ENCODE measurements around the gene XPO4.
A peak's percentile ranks its signal among the peaks of the same experiment; 100 is the strongest.
"Not testable (repeated sequence)": the region's sequence is repeated elsewhere in the genome, so short reads cannot be mapped to it uniquely, and the experiment has no call there.

Gene XPO4

DNA sequence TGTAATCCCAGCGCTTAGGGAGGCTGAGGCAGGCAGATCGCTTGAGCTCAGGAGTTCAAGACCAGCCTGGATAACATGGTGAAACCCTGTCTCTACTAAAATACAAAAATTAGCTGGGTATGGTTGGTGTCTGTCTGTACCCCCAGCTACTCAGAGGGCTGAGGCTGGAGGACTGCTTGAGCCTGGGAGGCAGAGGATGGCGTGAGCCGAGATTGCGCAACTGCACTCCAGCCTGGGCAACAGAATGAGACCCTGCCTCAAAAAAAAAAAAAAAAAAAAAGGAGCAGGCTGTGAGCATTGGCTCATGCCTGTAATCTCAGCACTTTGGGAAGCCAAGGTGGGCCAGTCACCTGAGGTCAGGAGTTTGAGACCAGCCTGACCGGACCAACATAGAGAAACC, 12.0 kb downstream of the XPO4 start:
- DNase-seq, result not testable (repeated sequence)

DNA sequence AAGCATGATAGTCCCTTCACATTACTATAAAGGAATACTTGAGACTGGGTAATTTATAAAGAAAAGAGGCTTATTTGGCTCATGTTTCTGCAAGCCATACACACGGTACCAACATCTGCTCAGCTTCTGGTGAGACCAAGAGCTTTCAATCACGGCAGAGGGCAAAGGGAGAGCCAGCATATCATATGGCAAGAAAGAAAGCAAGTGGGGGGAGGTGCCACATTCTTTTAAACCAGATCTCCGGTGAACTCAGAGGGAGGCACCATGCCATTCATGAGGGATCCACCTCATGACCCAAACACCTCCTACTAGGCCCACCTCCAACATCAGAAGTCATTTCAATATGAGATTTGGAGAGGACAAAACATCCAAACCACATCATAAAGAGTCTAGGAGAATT, 20.3 kb downstream of the XPO4 start:
- DNase-seq, result no peak

DNA sequence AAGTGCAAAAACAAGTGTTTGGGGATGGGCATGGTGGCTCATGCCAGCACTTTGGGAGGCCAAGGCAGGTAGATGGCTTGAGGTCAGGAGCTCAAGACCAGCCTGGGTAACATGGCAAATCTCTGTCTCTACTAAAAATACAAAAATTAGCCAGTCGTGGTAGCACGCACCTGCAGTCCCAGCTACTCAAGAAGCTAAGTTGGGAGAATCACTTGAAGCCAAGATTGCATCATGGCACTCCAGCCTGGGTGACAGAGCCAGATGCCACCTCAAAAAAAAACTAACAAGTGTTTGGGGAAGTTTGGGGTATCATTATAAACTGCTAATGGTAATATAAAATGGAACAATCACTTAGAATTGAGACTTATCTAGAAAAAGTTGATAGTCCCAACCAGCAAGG, 24.6 kb downstream of the XPO4 start:
- no peak for DNase-seq

DNA sequence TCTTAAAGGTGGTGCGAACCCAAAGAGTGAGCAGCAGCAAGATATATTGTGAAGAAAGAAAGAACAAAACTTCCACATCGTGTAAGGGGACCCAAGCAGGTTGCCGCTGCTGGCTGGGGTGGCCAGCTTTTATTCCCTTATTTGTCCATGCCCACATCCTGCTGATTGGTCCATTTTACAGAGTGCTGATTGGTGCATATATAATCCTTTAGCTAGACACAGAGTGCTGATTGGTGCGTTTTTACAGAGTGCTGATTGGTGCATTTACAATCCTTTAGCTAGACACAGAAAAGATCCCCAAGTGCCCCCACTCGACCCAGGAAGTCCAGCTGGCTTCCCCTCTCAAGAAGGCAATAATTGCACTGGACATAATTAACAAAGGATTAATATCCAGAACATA, 25.7 kb downstream of the XPO4 start:
- not testable (repeated sequence) for DNase-seq

DNA sequence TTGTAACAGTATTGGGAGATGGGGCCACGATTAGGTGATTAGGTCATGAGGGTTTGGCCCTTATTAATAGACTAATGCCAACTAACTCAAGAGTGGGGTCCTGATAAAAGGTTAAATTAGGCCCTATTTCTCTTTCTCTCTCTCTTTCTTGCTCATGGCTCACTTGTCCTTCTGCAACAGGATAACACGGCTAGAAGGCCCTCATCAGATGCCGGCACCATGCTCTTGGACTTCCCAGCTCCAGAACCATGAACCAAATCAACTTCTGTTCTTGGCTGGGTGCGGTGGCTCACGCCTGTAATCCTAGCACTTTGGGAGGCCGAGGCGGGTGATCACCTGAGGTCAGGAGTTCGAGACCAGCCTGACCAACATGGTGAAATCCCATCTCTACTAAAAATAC, 28.1 kb downstream of the XPO4 start:
- not testable (repeated sequence) for DNase-seq

DNA sequence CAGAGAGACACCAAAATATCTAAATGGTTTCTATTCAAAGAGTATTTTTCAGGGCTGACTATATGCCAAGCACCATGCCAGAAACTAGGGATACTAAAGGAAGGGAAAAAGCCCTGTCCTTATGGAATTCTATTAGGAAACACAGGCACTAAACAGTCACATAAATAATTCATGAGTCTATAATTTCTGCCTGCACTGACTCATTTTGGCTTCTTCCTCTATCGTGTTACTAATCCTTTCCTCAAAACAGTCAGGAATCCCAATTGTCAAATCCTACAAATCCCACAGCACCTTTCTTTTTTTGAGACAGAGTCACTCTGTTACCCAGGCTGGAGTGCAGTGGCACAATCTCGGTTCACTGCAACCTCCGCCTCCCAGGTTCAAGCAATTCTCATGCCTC, 29.2 kb downstream of the XPO4 start:
- no peak for DNase-seq

DNA sequence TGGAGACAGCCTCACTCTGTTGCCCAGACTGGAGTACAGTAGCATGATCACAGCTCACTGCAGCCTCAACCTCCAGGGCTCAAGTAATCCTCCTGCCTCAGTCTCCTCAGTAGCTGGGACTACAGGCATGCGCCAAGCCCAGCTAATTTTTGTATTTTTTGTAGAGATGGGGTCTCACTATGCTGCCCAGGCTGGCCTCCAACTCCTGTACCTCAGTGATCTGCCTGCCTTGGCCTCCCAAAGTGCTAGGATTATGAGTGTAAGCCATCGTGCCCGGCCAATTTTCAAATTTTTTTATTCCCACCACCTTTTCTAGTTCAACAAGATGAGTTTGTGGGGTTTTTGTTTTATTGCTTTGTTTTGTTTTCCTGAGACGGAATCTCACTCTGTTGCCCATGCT, 31.7 kb downstream of the XPO4 start:
- DNase-seq, result no peak

DNA sequence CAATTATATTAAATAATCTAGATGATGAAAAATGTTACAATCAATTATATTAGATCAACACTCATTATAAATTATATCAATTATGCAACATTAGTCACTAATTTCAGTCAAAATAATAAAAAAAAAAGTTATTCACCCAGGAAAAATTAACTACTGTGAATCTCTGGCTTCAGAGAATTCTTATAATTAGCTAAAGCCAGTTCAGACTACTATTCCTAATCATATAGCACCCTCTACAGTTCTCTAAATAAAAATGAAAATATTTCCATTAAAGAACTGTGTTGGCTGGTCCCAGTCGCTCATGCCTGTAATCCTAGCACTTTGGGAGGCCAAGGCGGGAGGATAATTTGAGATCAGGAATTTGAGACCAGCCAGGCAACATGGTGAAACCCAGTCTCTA, 33.0 kb downstream of the XPO4 start:
- DNase-seq, result no peak

DNA sequence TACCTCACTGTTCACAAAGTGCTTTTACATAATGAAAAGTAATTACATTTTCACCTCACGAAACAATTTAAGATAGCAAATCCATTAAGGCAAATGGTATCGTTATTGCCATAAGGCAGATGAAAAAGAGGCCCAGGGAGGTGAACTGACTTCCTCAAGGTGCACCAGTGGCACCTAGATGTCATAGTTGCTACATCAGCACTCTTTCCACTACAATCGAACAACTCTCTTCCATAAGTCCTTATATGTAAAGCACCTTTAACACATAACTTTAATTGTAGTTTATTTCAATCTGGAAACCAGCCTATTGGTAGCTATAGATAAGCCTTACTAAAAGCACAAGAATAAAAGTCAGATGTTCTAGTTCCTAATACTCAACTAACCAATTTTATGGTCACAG, 35.1 kb downstream of the XPO4 start:
- DNase-seq, result no peak

DNA sequence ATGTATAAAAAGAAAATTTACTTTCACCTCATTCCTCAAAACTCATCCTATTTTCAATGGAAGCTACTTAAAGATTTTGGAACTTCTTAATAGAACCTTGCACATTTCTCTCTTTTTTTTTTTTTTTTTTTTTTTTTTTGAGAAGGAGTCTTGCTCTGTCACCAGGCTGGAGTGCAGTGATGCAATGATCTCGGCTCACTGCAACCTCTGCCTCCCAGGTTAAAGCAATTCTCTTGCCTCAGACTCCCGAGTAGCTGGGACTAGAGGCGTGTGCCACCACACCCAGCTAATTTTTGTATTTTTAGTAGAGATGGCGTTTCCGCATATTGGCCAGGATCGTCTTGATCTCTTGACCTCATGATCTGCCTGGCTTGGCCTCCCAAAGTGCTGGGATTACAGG, 40.9 kb downstream of the XPO4 start:
- DNase-seq, result not testable (repeated sequence)

DNA sequence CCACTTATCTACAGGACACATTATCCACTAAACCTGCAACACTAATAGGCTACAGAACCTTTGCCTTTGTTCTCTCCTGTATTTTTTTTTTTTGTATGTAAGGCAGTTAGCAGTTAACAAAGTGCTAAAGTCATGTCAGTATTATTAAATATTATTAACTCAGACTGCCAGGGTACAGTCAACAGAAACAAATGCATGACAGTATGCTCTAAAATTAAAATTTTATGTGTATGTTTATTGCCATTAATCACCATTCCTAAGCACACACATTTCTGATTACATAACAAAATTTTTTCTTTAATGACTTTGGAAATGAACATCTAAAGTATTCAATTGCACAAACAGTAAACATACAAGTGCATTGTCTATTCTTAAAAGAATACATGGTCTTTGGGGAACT, 41.7 kb downstream of the XPO4 start:
- DNase-seq, result no peak

DNA sequence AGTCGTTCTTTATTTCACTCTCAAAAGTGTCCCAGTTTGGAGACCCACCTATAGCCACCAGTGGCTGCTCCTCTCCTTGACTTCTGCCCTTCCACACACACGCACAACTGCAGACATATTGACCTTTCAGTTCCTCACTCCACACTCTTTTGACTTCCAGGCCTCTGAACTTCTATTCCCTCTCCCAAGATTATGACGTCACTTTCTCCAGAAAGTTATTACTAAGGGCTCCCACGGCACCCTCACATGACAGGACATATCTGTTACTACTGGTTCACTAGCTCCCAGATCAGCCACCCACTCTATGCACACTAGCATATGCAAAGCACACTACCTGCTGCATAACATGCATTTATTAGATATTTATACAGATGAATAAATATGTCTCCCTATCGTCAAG, 45.9 kb downstream of the XPO4 start:
- DNase-seq, result no peak

DNA sequence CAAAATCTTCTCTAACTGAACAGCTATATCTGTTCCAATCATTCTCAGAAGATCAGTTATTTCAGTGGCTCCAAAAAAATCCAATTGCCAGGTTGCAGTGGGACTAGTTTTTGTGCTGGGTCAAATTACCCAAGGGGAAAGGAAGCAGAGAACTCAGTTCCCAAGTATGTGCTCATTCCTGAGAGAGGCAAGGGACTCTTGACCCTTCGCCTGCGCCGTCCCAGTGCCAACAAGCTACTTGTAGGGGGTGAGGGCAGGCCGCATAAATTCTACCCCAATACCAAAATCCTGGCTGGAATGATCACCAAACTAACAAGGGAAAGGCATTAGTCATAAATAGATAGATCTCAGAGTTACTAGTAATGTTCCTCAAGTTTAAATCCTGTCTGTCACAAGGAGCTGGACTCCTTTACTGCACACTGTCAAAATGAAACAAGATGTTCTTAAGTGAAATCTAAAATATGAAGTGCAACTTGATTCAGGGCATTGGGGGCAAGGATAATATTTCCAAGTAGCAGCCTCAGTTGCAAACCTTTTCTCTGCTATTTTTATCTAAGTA, 50.6 kb downstream of the XPO4 start:
- no peak for DNase-seq

DNA sequence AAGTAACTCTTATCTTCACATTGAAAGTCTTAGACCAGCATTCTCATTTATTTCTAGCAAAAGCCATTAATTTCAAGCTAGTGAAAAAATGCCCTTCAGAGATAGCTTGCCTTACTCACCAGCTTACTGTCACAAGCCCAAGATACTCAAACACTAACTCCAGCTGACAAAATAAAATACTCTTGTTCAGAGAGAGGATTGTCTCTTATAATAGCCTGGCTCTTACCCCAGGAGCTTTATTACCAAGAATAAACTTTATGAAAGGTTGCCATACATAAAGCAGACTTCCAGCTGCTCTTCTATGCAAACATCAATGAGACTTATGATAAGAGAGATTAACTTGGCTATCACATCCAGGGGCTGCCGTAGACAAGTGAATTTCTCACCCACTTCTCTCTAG, 53.6 kb downstream of the XPO4 start:
- peak; percentile 31 for DNase-seq

DNA sequence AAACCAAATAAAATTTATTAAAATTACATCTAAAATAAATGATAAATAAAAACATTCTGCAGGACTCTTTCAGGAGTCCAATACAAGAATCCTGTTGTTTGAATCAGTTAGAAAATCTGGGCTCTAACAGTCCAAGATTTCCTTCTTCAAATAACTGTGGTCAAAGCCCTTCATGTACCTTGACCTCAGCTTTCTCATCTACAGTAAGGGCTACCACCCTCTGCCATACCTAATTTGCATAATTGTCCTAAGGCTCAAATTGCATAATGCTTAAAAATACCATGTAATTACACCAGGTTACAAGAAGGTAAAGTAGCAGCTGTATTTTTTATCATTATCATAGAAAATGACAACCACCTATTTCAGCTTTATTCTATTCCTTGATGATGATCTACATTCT, 54.3 kb downstream of the XPO4 start:
- DNase-seq, result no peak

DNA sequence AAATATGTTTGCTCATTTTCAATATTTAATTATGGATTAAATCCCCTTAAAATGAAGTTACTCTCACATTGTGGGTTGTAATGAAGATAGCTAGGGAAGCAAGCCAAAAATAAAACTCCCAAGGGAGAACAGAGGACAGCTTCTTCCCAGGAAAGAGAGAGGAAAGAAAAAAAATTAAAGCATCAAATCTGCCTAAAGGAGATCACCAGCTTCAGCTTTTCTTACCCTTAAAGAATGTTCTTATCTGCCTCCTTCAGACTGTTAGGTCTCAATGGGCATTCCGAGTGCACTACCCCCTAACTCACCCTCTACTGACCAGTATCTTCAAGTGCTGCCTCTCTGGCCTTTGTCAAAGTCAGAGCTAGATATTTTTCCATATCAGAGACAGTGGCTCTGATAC, 55.2 kb downstream of the XPO4 start:
- DNase-seq, result no peak

DNA sequence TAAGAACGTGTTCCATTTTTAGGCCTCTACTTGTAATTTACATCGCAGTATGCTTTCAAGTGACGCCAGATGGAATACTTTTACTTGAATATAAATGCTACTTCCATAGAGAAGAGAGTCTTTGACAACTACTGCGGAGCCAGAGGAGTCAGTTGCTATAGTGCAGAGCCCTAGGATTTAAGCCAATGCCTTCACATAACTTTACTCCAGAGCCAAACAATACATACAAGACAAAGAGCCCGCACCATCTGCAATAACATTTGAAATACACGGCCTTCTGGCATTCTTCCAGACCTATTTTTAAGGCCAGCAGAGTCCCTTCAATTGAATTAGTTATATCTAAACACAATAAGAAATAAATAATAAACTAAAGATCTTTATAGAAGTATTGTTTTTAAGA, 59.4 kb downstream of the XPO4 start:
- no peak for DNase-seq

DNA sequence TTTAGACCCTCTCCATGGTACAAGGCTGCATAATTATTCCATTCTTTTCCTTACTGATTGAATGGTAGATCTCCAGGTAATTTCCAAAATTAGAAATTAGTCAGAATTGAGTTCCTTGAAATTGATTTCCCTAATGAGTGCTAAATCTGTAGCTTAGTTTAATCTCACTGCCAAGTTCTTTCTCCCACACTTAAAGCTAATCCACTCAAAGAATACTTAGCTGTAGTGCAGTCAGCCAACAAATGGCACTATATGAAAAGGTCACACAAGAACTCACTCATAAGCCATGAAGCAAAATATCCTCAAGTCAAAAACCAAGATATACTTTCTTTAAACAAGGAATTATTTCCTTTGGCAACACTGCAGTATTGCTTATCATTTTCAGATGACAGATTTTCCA, 62.0 kb downstream of the XPO4 start:
- no peak for DNase-seq

DNA sequence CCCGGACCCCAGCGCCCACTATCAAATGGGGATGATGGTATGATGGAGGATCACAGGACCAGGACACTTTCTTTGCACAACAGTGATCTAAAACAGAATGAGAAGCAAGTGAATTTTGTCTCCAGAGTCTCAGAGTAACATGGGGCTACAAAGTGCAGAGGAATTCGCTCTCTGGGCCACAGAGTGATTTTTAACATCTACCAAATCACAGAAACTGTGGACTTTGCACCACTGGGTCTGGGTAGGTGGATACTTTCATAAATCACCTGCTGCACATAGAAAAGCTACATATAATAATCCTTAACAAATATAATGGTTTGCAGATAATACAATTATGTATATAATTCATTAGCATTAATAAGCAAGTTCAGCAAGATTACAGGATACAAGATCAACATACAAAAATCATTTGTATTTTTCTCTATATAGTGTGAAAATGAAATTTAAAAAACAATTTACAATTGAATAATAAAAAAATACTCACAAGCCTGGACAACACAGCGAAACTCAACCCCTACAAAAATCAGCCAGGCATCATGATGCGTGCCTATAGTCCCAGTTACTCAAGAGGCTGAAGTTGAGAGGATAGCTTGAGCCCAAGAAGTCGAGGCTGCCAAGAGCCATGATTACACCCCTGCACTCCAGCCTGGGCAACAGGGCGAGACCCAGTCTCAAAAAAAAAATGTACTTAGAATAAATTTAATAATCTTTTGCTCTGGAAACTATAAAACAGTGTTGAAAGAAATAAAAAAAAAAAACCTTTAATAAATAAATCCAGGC, 68.5 kb downstream of the XPO4 start:
- no peak for DNase-seq

DNA sequence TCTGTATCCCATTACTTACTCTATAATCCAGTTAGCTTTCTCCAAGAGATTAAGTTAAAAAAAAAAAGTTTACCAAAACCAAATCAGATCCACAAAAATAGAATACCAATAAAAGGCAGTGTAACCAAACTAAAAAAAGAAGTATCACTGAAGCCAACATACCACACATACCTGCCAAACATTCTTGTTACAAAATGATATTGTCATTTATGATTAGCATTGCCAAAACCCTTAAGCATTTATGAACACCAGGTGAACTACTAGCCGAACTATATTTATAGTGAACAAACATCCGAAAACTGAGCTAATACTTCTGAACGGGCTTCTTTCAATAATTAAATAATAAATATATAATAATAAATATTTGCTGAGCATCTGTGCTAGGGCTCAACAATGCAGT, 69.7 kb downstream of the XPO4 start:
- DNase-seq, result no peak

DNA sequence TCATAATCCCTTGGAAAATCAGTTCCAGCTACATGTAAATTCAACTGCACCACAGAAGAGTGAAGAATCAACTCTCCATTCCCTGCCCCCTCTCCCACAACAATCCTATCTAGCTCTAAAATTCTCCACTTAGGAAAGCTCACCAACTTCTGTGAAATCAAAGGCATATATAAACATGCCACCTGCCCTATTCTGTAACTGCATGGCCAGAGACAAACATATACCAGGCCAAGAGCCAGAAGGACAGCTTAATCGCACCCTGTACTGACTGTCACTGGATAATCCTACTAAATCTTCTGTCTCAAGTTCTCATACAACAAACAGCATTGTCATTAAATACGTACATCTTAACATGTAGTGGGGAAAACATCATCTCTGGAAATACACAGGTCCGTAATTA, 70.6 kb downstream of the XPO4 start:
- DNase-seq, result no peak

DNA sequence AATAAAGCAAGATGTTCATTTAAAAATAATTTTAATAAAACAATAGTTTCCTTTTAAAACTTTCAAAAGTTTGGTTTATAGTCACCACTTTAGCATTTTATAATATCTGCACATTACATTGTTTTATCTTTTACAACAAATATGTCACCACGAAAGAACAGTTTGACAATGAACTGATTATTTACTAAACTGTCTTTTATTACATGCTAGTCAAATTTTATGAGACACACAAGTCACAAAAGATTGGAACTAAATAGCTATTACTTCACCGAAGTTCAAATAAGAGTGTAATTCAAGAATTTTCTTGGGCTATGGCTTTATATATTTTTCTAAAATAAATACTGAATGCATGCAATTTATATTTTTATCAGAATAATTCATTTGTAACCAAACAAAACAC, 71.3 kb downstream of the XPO4 start:
- no peak for DNase-seq

DNA sequence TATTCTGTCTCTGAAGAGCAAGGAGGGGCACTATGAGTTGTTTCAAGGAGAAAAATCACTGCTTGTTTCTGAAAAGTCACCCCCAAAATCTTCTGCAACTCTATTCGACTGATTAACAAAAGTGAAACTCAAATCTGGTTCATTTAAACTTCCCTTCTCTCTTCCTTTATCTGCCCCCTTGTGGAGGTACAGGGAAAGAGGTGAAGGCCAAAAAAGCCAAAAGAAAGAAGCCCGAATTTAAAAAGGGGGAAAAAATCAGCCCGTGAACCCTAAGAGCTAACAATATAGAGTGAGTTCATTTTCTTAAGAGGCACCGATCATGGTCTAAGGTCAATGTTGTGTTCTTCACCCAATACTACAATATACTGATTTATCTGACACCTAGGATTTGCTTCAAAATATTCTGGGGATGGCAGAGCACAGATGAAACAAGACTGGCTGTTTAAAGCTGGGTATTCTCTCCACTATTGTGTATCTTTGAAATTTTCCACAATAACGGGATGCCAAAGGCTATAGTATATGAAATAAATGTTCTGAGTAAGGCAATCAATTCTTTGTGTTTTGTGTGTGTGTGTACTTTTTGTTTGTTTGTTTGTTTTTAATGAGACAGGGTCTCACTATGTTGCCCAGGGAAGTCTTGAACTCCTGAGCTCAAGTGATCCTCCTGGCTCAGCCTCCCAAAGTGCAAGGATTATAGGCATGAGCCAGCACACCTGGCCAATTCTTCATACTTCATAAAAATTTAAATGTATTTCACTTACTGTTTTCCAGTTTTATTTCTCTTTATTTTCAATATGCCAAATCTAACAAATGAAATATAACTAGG, 73.8 kb downstream of the XPO4 start:
- DNase-seq, result peak; percentile 31

DNA sequence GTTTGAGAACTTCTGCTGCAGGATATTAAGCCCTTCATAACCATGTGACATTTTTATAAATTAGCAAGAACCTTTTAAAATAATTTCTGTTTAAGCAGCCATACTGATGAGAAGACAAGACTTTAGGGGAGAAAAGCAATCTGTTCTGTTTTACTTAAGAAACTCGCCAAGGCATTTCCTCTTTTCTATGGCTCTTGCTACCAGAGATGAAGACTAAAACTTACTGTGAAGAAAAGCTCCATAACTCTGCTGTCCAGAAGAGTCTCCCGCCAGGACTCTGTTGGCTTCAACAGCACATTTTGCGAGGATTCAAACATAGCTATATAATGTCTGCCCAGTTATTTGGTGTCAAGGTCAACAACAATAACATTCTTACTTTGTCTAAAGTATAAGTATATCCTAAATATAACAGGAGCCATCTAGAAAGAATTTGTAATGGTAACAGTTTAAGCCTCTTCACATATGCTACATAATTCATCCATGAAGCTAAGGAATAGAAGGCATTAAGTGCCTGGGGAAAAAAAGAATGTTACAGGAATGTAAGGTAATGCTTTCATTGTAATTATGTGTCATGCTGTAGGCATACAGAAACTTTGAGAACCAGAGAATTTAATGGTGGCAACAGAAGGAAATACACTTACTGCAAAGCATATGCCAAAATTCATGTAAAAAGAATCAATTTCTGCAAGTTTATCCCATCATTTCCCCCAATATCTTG, 75.5 kb downstream of the XPO4 start:
- DNase-seq, result no peak

Measured in NCI-H345 (cell line).